ENCODE data around the gene PCDHGA3.
"Not testable (repeated sequence)": the region's sequence is repeated elsewhere in the genome, so short reads cannot be mapped to it uniquely, and the experiment has no call there.

The PCDHGA3 gene

DNA sequence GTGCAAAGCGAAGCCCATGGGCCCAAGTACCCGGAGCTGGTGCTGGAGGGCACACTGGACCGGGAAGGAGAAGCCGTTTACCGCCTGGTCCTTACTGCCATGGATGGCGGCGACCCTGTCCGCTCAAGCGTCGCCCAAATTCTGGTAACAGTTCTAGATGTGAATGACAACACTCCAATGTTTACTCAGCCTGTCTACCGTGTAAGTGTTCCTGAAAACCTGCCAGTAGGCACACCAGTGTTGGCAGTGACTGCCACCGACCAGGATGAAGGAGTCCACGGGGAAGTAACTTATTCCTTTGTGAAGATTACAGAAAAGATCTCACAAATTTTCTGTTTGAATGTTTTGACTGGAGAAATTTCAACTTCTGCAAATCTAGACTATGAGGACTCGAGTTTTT, 31.0 kb downstream of the PCDHGA3 start:
- H3K23ac ChIP-seq (ENCODE audit: low read depth, low read length, poor library complexity), result no peak overlapping the region
- H2BK12ac ChIP-seq (ENCODE audit: low read length), result no peak overlapping the region
- peaks cover 0 to 1% of the 10 kb centered on the region in 2 donors for H3K36me3 ChIP-seq (replicated peaks in 1 of 2; ENCODE audit: control insufficient read depth in 2 of 2, insufficient read depth in 2 of 2, low read length in 2 of 2)
- no peaks in the 10 kb centered on the region for H3K27me3 ChIP-seq (ENCODE audit: control insufficient read depth in 3 of 3, insufficient read depth in 3 of 3, low read depth in 1 of 3, low read length in 3 of 3)
- peaks cover 39 to 42% of the 10 kb centered on the region in 2 donors for H3K9me3 ChIP-seq (replicated peaks in 1 of 2; ENCODE audit: control insufficient read depth in 2 of 2, insufficient read depth in 1 of 2, low read depth in 1 of 2, low read length in 2 of 2)
- no peak overlapping the region for H2AFZ ChIP-seq (ENCODE audit: low read length)
- no peaks in the 10 kb centered on the region for H3K4me1 ChIP-seq (ENCODE audit: control insufficient read depth in 2 of 2, insufficient read depth in 1 of 2, low read depth in 1 of 2, low read length in 2 of 2)
- H3K14ac ChIP-seq (ENCODE audit: low read length), result no peak overlapping the region
- no peak overlapping the region for H4K8ac ChIP-seq (ENCODE audit: low read depth, low read length)
- no peak for DNase-seq (ENCODE audit: low spot score)
- no CpG with 5 or more reads among the region's 14 CpGs for WGBS, 2 donors (ENCODE audit: extremely low coverage in 2 of 2, insufficient read length in 2 of 2, insufficient replicate concordance in 1 of 2)
- no peak overlapping the region for H3K18ac ChIP-seq (ENCODE audit: low read length)
- H3K27ac ChIP-seq (replicated peaks; ENCODE audit: low read length), result no peak overlapping the region
- H2BK15ac ChIP-seq (ENCODE audit: low read length), result no peak overlapping the region
- no peak overlapping the region for H3K4ac ChIP-seq (ENCODE audit: low read length)
- no peaks in the 10 kb centered on the region for H3K79me1 ChIP-seq (ENCODE audit: low read depth, low read length)
- H3K9ac ChIP-seq (ENCODE audit: low read depth, low read length, poor library complexity), result no peak overlapping the region
- H3K4me2 ChIP-seq (ENCODE audit: insufficient read depth, low read length, poor library complexity, severe bottlenecking), result no peak overlapping the region
- no peak overlapping the region for H4K91ac ChIP-seq (ENCODE audit: low read depth, low read length, poor library complexity)
- no peak overlapping the region for H2BK5ac ChIP-seq (ENCODE audit: low read length)
- no peak overlapping the region for H2BK120ac ChIP-seq (ENCODE audit: low read depth, low read length)
- H2AK5ac ChIP-seq (ENCODE audit: low read depth, low read length), result no peak overlapping the region
- no peak overlapping the region for H3K4me3 ChIP-seq (ENCODE audit: low read length in 2 of 2)

DNA sequence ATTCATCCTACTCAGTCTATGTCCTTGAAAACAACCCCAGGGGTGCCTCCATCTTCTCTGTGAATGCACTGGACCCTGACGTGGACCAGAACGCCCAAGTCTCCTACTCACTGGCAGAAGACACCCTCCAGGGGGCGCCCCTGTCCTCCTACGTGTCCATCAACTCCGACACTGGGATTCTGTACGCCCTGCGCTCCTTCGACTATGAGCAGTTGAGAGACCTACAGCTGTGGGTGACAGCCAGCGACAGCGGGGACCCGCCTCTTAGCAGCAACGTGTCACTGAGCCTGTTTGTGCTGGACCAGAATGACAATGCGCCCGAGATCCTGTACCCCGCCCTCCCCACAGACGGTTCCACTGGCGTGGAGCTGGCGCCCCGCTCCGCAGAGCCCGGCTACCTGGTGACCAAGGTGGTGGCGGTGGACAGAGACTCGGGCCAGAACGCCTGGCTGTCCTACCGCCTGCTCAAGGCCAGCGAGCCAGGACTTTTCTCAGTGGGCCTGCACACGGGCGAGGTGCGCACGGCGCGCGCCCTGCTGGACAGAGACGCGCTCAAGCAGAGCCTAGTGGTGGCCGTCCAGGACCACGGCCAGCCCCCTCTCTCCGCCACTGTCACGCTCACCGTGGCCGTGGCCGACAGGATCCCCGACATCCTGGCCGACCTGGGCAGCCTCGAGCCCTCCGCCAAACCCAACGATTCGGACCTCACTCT, 32.0 kb downstream of the PCDHGA3 start:
- H3K4me3 ChIP-seq (ENCODE audit: low read length in 2 of 2); H3K9ac ChIP-seq (ENCODE audit: low read depth, low read length, poor library complexity); H3K14ac ChIP-seq (ENCODE audit: low read length); DNase-seq (ENCODE audit: low spot score); H3K23ac ChIP-seq (ENCODE audit: low read depth, low read length, poor library complexity); H3K4ac ChIP-seq (ENCODE audit: low read length); H2AK5ac ChIP-seq (ENCODE audit: low read depth, low read length); H2BK12ac ChIP-seq (ENCODE audit: low read length); H3K79me1 ChIP-seq (ENCODE audit: low read depth, low read length); H2BK5ac ChIP-seq (ENCODE audit: low read length); H3K4me2 ChIP-seq (ENCODE audit: insufficient read depth, low read length, poor library complexity, severe bottlenecking); H3K4me1 ChIP-seq (ENCODE audit: control insufficient read depth in 2 of 2, insufficient read depth in 1 of 2, low read depth in 1 of 2, low read length in 2 of 2); H2AFZ ChIP-seq (ENCODE audit: low read length); H3K18ac ChIP-seq (ENCODE audit: low read length); H3K27me3 ChIP-seq (ENCODE audit: control insufficient read depth in 3 of 3, insufficient read depth in 3 of 3, low read depth in 1 of 3, low read length in 3 of 3); H4K91ac ChIP-seq (ENCODE audit: low read depth, low read length, poor library complexity); H3K27ac ChIP-seq (replicated peaks; ENCODE audit: low read length); H2BK15ac ChIP-seq (ENCODE audit: low read length); H4K8ac ChIP-seq (ENCODE audit: low read depth, low read length); H2BK120ac ChIP-seq (ENCODE audit: low read depth, low read length); H3K36me3 ChIP-seq (replicated peaks in 1 of 2; ENCODE audit: control insufficient read depth in 2 of 2, insufficient read depth in 2 of 2, low read length in 2 of 2): not testable (repeated sequence)
- WGBS, 2 donors (ENCODE audit: extremely low coverage in 2 of 2, insufficient read length in 2 of 2, insufficient replicate concordance in 1 of 2), result no CpG with 5 or more reads among the region's 48 CpGs
- H3K9me3 ChIP-seq (replicated peaks in 1 of 2; ENCODE audit: control insufficient read depth in 2 of 2, insufficient read depth in 1 of 2, low read depth in 1 of 2, low read length in 2 of 2), result peaks cover 34 to 39% of the 10 kb centered on the region in 2 donors

DNA sequence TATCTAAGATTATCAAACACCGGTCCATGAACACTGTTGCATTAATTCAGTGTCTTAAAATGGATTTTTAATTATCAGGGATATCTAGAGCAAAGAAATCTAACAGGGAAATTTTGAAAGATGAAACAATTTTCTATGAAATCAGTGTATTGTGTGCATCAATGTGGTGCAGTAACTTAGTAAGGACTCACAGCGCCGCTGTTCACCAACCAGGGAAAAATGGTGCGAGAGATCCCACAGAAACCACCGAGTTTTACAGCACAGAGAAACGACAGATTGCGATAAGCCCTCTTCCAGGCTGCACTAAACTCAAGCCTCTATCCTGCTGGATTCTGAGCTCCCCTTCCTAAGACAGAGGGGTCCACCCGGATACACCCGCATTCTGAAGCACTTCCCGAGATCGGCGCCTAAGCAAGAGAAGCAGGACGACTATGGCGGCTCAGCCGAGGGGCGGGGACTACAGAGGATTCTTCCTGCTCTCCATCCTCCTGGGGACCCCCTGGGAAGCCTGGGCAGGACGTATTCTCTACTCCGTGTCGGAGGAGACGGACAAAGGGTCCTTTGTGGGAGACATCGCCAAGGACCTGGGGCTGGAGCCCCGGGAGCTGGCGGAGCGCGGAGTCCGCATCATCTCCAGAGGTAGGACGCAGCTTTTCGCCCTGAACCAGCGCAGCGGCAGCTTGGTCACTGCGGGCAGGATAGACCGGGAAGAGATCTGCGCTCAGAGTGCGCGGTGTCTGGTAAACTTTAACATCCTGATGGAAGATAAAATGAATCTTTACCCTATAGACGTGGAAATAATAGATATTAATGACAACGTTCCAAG, 39.1 kb downstream of the PCDHGA3 start, which contains the start of gene PCDHGA7:
TSS of gene PCDHGA7 (plus strand) at position 274 of the 826 bp plus-strand sequence. CDS start at position 432, 158 bp downstream.
- H3K36me3 ChIP-seq (replicated peaks in 1 of 2; ENCODE audit: control insufficient read depth in 2 of 2, insufficient read depth in 2 of 2, low read length in 2 of 2), result no peaks in the 10 kb centered on the region
- H2BK5ac ChIP-seq (ENCODE audit: low read length), result peak within 1 kb of the TSS; percentile 24
- no peak within 1 kb of the TSS for H2BK120ac ChIP-seq (ENCODE audit: low read depth, low read length)
- DNase-seq (ENCODE audit: low spot score), result no peak
- no peak within 1 kb of the TSS for H3K23ac ChIP-seq (ENCODE audit: low read depth, low read length, poor library complexity)
- H3K79me1 ChIP-seq (ENCODE audit: low read depth, low read length), result no peaks in the 10 kb centered on the region
- H3K18ac ChIP-seq (ENCODE audit: low read length), result no peak within 1 kb of the TSS
- H2BK15ac ChIP-seq (ENCODE audit: low read length), result no peak within 1 kb of the TSS
- no peak within 1 kb of the TSS for H3K4me2 ChIP-seq (ENCODE audit: insufficient read depth, low read length, poor library complexity, severe bottlenecking)
- H4K8ac ChIP-seq (ENCODE audit: low read depth, low read length), result no peak within 1 kb of the TSS
- H3K9ac ChIP-seq (ENCODE audit: low read depth, low read length, poor library complexity), result peak within 1 kb of the TSS; percentile 22
- H3K4me1 ChIP-seq (ENCODE audit: control insufficient read depth in 2 of 2, insufficient read depth in 1 of 2, low read depth in 1 of 2, low read length in 2 of 2), result no peaks in the 10 kb centered on the region
- WGBS, 2 donors (ENCODE audit: extremely low coverage in 2 of 2, insufficient read length in 2 of 2, insufficient replicate concordance in 1 of 2), result no CpG with 5 or more reads among the region's 37 CpGs
- no peak within 1 kb of the TSS for H2AK5ac ChIP-seq (ENCODE audit: low read depth, low read length)
- H3K9me3 ChIP-seq (replicated peaks in 1 of 2; ENCODE audit: control insufficient read depth in 2 of 2, insufficient read depth in 1 of 2, low read depth in 1 of 2, low read length in 2 of 2), result peaks cover 17 to 27% of the 10 kb centered on the region in 2 donors
- no peak within 1 kb of the TSS for H2BK12ac ChIP-seq (ENCODE audit: low read length)
- H2AFZ ChIP-seq (ENCODE audit: low read length), result no peak within 1 kb of the TSS
- H3K27me3 ChIP-seq (ENCODE audit: control insufficient read depth in 3 of 3, insufficient read depth in 3 of 3, low read depth in 1 of 3, low read length in 3 of 3), result no peaks in the 10 kb centered on the region
- H3K14ac ChIP-seq (ENCODE audit: low read length), result no peak within 1 kb of the TSS
- no peak within 1 kb of the TSS for H3K27ac ChIP-seq (replicated peaks; ENCODE audit: low read length)
- no peak within 1 kb of the TSS for H4K91ac ChIP-seq (ENCODE audit: low read depth, low read length, poor library complexity)
- no peak within 1 kb of the TSS for H3K4me3 ChIP-seq (ENCODE audit: low read length in 2 of 2)
- no peak within 1 kb of the TSS for H3K4ac ChIP-seq (ENCODE audit: low read length)

DNA sequence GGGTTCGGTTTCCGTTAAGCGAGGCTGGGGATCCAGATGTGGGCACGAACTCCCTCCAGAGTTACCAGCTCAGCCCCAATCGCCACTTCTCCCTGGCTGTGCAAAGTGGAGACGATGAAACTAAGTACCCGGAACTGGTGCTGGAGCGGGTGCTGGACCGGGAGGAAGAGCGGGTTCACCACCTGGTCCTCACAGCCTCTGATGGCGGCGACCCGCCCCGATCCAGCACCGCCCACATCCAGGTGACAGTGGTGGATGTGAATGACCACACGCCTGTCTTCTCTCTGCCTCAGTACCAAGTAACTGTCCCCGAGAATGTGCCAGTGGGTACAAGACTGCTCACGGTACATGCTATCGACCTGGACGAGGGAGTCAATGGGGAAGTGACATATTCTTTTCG, 39.7 kb downstream of the PCDHGA3 start:
- no peaks in the 10 kb centered on the region for H3K4me1 ChIP-seq (ENCODE audit: control insufficient read depth in 2 of 2, insufficient read depth in 1 of 2, low read depth in 1 of 2, low read length in 2 of 2)
- H2BK120ac ChIP-seq (ENCODE audit: low read depth, low read length), result no peak overlapping the region
- H3K4me2 ChIP-seq (ENCODE audit: insufficient read depth, low read length, poor library complexity, severe bottlenecking), result no peak overlapping the region
- H3K9me3 ChIP-seq (replicated peaks in 1 of 2; ENCODE audit: control insufficient read depth in 2 of 2, insufficient read depth in 1 of 2, low read depth in 1 of 2, low read length in 2 of 2), result peaks cover 20 to 30% of the 10 kb centered on the region in 2 donors
- H3K4ac ChIP-seq (ENCODE audit: low read length), result no peak overlapping the region
- H3K14ac ChIP-seq (ENCODE audit: low read length), result no peak overlapping the region
- no peak overlapping the region for H2AFZ ChIP-seq (ENCODE audit: low read length)
- no peak overlapping the region for H2AK5ac ChIP-seq (ENCODE audit: low read depth, low read length)
- no peaks in the 10 kb centered on the region for H3K36me3 ChIP-seq (replicated peaks in 1 of 2; ENCODE audit: control insufficient read depth in 2 of 2, insufficient read depth in 2 of 2, low read length in 2 of 2)
- H3K9ac ChIP-seq (ENCODE audit: low read depth, low read length, poor library complexity), result peak overlapping the region; percentile 22
- H2BK5ac ChIP-seq (ENCODE audit: low read length), result peak overlapping the region; percentile 24
- H3K27ac ChIP-seq (replicated peaks; ENCODE audit: low read length), result no peak overlapping the region
- no peak overlapping the region for H3K4me3 ChIP-seq (ENCODE audit: low read length in 2 of 2)
- H3K79me1 ChIP-seq (ENCODE audit: low read depth, low read length), result peaks cover under 1% of the 10 kb centered on the region
- no peak overlapping the region for H4K8ac ChIP-seq (ENCODE audit: low read depth, low read length)
- WGBS, 2 donors (ENCODE audit: extremely low coverage in 2 of 2, insufficient read length in 2 of 2, insufficient replicate concordance in 1 of 2), result no CpG with 5 or more reads among the region's 21 CpGs
- no peak overlapping the region for H3K23ac ChIP-seq (ENCODE audit: low read depth, low read length, poor library complexity)
- no peaks in the 10 kb centered on the region for H3K27me3 ChIP-seq (ENCODE audit: control insufficient read depth in 3 of 3, insufficient read depth in 3 of 3, low read depth in 1 of 3, low read length in 3 of 3)
- DNase-seq (ENCODE audit: low spot score), result no peak
- H3K18ac ChIP-seq (ENCODE audit: low read length), result no peak overlapping the region
- no peak overlapping the region for H2BK12ac ChIP-seq (ENCODE audit: low read length)
- H4K91ac ChIP-seq (ENCODE audit: low read depth, low read length, poor library complexity), result no peak overlapping the region
- no peak overlapping the region for H2BK15ac ChIP-seq (ENCODE audit: low read length)
